ENCODE results near the gene LHFPL6. TPM values are rescaled to one million over a fixed set of nuclear protein-coding genes. Genes with fewer than 3 reads are reported as not detected.

LHFPL6 gene
- total and polyA plus RNA-seq, 8 donors: 1.8 to 13.4 (median 7.1) TPM

DNA sequence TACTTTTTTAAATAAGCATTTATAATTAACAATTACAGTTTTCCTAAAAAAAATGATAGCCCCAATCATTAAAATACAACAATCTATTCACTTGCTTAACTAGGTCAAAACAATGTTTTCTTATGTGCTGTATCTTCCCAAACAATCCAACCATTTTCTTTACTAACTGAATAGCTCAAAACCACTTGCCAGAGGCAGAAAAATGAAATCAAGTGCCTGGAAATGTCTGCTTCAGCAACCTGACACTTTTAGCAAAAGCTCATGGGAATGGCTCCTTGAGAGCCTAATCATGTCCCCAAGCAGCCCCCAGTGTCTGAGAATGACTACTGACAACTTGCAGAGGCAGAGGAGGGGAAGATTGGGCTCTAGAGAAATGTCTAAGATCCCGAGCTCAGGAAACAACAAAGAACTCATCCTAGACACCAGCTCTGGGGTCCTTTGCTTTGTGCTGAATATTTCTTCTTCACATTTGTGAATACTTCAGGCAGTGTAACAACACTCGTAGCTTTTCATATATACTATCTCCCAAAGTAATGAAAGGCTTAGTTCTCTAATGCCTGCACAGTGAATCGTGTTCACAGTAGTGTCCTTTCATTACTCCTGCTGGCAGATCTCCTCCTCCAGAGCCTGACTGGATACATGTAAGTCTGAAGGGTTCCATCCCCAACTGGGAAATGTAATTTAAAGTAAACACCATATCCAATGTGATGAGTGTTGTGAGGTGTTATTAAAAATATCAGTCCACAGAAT, 280.0 kb downstream of the LHFPL6 start:
- no peaks in the 10 kb centered on the region for H3K36me3 ChIP-seq
- WGBS, 2 donors: 39 to 50% methylated on average over 3 of the region's 3 CpGs
- no peak for ATAC-seq
- TF ChIP-seq, protein P1, sequence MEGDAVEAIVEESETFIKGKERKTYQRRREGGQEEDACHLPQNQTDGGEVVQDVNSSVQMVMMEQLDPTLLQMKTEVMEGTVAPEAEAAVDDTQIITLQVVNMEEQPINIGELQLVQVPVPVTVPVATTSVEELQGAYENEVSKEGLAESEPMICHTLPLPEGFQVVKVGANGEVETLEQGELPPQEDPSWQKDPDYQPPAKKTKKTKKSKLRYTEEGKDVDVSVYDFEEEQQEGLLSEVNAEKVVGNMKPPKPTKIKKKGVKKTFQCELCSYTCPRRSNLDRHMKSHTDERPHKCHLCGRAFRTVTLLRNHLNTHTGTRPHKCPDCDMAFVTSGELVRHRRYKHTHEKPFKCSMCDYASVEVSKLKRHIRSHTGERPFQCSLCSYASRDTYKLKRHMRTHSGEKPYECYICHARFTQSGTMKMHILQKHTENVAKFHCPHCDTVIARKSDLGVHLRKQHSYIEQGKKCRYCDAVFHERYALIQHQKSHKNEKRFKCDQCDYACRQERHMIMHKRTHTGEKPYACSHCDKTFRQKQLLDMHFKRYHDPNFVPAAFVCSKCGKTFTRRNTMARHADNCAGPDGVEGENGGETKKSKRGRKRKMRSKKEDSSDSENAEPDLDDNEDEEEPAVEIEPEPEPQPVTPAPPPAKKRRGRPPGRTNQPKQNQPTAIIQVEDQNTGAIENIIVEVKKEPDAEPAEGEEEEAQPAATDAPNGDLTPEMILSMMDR (IDR thresholded peaks at IDR 0.05): no peak
- H3K27ac ChIP-seq: no peak overlapping the region
- intact Hi-C loops (cut with DNase I): no loop called here
- no peaks in the 10 kb centered on the region for H3K4me1 ChIP-seq
- DNase-seq: no peak
- FAIRE-seq: no peak
- H3K27me3 ChIP-seq: no peaks in the 10 kb centered on the region
- H3K4me3 ChIP-seq: no peak overlapping the region
- no peaks in the 10 kb centered on the region for H3K9me3 ChIP-seq

DNA sequence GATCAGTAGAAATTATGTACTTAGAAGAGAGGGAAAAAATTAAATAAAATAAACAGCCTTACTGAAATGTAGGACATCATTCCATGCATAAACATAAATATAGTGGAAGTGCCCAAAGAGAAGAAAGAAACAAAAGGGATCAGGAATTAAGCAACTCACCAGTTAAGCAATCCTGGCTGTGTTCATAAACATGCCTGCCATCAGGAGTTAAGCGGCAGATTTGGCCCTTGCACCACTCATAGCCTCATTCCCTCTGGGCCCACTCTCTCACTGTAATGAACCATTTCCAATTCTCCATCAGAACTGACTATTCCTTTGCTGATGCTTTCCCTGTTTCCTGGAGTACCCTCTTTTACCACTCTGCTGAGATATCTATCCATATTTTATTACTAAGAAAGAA, 281.4 kb downstream of the LHFPL6 start:
- Histone ChIP-seq H3K27me3 (no peaks in the 10 kb centered on the region), H3K36me3 (no peaks in the 10 kb centered on the region), H3K27ac (no peak overlapping the region), H3K4me3 (no peak overlapping the region), H3K9me3 (no peaks in the 10 kb centered on the region), H3K4me1 (no peaks in the 10 kb centered on the region)
- ATAC-seq: peak in 2 of 4 donors; percentile 39 to 41
- DNase-seq: no peak
- intact Hi-C loops (cut with DNase I): no loop called here
- TF ChIP-seq, protein P1 (IDR thresholded peaks at IDR 0.05): no peak
- 92 to 93% methylated on average over 1 of the region's 1 CpG for WGBS, 2 donors
- FAIRE-seq: no peak

- no peak for ATAC-seq
- FAIRE-seq: no peak
- no peaks in the 10 kb centered on the region for H3K9me3 ChIP-seq
- H3K4me1 ChIP-seq: no peaks in the 10 kb centered on the region
- intact Hi-C loops (cut with DNase I): no loop called here
- no peaks in the 10 kb centered on the region for H3K27me3 ChIP-seq
- H3K36me3 ChIP-seq: no peaks in the 10 kb centered on the region
- TF ChIP-seq, protein P1 (IDR thresholded peaks at IDR 0.05): no peak
- WGBS, 2 donors: 91 to 95% methylated on average over 1 of the region's 1 CpG
- no peak for DNase-seq
- H3K4me3 ChIP-seq: no peak overlapping the region
- H3K27ac ChIP-seq: no peak overlapping the region
Measured at GRCh38 chr13:39318161-39318560, 284.8 kb downstream of the LHFPL6 start.

- DNase-seq: no peak
Measured at GRCh38 chr13:39317291-39317690, 285.7 kb downstream of the LHFPL6 start.

DNA sequence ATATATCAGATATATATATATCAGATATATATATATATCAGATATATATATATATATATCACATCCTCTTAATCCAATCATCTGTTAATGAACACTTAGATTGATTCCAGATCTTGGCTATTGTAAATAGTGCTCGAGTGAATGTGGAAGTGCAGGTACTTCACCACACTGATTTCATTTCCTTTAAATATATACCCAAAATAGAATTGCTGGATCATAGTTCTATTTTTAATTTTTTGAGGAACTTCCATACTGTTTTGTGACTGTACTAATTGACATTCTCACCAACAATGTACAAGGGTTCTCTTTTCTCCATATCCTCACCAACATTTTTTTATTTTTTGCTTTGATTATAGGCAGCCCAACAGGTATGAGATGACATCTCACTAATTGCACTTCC, 287.2 kb downstream of the LHFPL6 start:
- DNase-seq: no peak
- Histone ChIP-seq H3K9me3 (no peaks in the 10 kb centered on the region), H3K36me3 (no peaks in the 10 kb centered on the region), H3K4me1 (no peaks in the 10 kb centered on the region), H3K4me3 (no peak overlapping the region), H3K27me3 (no peaks in the 10 kb centered on the region), H3K27ac (no peak overlapping the region)
- ATAC-seq: no peak
- TF ChIP-seq, protein P1 (IDR thresholded peaks at IDR 0.05): no peak
- intact Hi-C loops (cut with DNase I): no loop called here
- no peak for FAIRE-seq
- WGBS, 2 donors: 48 to 51% methylated on average over 1 of the region's 1 CpG

More at GRCh38 chr13:39317291-39317690, 285.7 kb downstream of the LHFPL6 start:
- ATAC-seq: peak in 3 of 4 donors; percentile 49 to 70 (median 61)
- no peaks in the 10 kb centered on the region for H3K27me3 ChIP-seq
- intact Hi-C loops (cut with DNase I): no loop called here
- no peaks in the 10 kb centered on the region for H3K36me3 ChIP-seq
- no peak overlapping the region for H3K4me3 ChIP-seq
- no peak overlapping the region for H3K27ac ChIP-seq
- WGBS, 2 donors: 39 to 56% methylated on average over 3 of the region's 3 CpGs
- no peak for FAIRE-seq
- TF ChIP-seq, protein P1 (IDR thresholded peaks at IDR 0.05): no peak
- H3K9me3 ChIP-seq: no peaks in the 10 kb centered on the region
- H3K4me1 ChIP-seq: no peaks in the 10 kb centered on the region
